Measurements from ENCODE around the gene DEFB132.

The DEFB132 gene

DNA sequence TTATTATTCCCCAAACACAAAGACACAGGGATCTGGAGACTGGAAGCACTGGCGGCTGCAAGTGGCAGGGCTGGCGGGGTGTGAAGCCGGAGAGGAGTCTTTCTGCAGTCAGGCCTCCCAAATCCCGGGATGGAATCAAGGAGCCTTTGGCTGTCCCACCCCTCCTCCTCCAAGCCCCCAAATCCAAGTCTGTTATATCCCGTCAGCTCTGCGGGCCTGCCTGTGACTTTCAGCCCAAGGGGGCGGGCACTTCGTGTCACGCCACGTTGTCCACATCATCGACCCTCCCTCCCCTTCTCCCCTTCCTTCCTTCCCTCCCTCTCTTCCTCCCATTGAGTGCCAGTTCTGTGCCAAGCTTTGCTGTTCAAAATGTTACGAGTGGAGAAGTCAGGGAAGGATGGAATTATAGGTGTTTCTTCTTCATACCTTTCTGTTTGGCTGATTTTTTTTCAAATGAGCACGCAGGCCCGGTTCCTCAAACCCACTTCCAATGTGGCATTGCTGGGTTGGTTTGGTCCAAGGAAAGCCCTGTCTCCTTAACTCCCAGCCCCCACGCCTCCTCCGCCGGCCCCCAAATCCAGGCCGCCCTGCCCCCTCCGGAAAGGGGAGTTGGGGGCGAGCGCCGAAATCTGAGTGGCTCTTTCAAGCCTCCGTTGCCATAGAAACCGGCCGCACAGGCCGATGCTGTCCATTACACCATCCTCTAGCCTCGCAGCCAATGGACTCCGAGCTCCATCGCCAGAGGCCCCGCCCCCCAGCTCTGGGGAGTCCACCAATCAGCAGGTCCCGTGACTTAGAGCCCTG lies 52.5 kb downstream of the DEFB132 start:
- H3K36me3 ChIP-seq (ENCODE audit: control insufficient read depth, insufficient read depth, low read length) = no peaks in the 10 kb centered on the region
- H3K4me1 ChIP-seq (ENCODE audit: control insufficient read depth, low read depth, low read length) = peaks cover 2% of the 10 kb centered on the region
- H3K9ac ChIP-seq (ENCODE audit: low read length) = peak overlapping the region; percentile 66
- H2BK120ac ChIP-seq (ENCODE audit: low read depth, low read length) = no peak overlapping the region
- H3K27me3 ChIP-seq (ENCODE audit: insufficient read depth, low read length, poor library complexity) = no peaks in the 10 kb centered on the region
- H3K18ac ChIP-seq (ENCODE audit: low read length) = peak overlapping the region; percentile 53
- peak overlapping the region; percentile 51 for H3K4me2 ChIP-seq (ENCODE audit: low read length)
- no peak overlapping the region for H4K8ac ChIP-seq (ENCODE audit: low read depth, low read length)
- H2AK5ac ChIP-seq (ENCODE audit: low read length) = no peak overlapping the region
- WGBS (ENCODE audit: extremely low coverage, insufficient coverage, low lambda C conversion rate) = no CpG with 5 or more reads among the region's 31 CpGs
- no peak overlapping the region for H4K5ac ChIP-seq (ENCODE audit: low read length)
- H3K79me2 ChIP-seq (ENCODE audit: control insufficient read depth, insufficient read depth, low read length) = no peaks in the 10 kb centered on the region
- no peaks in the 10 kb centered on the region for H3K79me1 ChIP-seq (ENCODE audit: low read length)
- H2BK5ac ChIP-seq (ENCODE audit: low read length) = peak overlapping the region; percentile 47
- H2BK15ac ChIP-seq (replicated peaks; ENCODE audit: low read depth) = peak overlapping the region; percentile 7
- peak overlapping the region; percentile 72 for H3K27ac ChIP-seq (ENCODE audit: low read depth, low read length)
- peak; percentile 100 for DNase-seq
- no peak overlapping the region for H3K23ac ChIP-seq (ENCODE audit: low read length)
- peak overlapping the region; percentile 81 for H3K56ac ChIP-seq (ENCODE audit: low read length)
- H3K4me3 ChIP-seq (ENCODE audit: low read length) = peak overlapping the region; percentile 9
- no peak overlapping the region for H3K4ac ChIP-seq (ENCODE audit: low read depth, low read length)

DNA sequence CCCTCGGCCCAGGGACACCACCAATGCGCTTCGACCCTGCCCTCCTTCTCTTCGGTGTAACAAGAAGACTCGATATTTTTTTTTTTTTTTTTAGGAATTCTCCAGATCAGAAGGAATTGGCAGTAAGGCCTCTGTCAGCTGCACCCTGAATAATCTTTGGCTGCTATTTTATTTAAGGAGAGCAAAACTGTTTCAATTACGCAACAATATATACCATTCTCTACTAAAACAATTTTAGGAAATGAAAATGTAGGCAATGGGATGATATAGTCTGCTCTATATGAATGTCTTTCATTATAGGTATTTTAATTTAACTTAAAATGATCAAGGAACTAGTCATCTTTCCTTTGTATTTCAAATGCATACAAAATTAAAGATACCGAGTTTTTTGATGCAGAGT lies 53.1 kb downstream of the DEFB132 start:
- H3K79me2 ChIP-seq (ENCODE audit: control insufficient read depth, insufficient read depth, low read length) = no peaks in the 10 kb centered on the region
- H3K4me2 ChIP-seq (ENCODE audit: low read length) = no peak overlapping the region
- no CpG with 5 or more reads among the region's 7 CpGs for WGBS (ENCODE audit: extremely low coverage, insufficient coverage, low lambda C conversion rate)
- no peak overlapping the region for H4K5ac ChIP-seq (ENCODE audit: low read length)
- H3K9ac ChIP-seq (ENCODE audit: low read length) = no peak overlapping the region
- no peak overlapping the region for H3K18ac ChIP-seq (ENCODE audit: low read length)
- no peak overlapping the region for H2BK120ac ChIP-seq (ENCODE audit: low read depth, low read length)
- no peak overlapping the region for H4K8ac ChIP-seq (ENCODE audit: low read depth, low read length)
- H3K36me3 ChIP-seq (ENCODE audit: control insufficient read depth, insufficient read depth, low read length) = no peaks in the 10 kb centered on the region
- no peak for DNase-seq
- H3K4ac ChIP-seq (ENCODE audit: low read depth, low read length) = no peak overlapping the region
- no peak overlapping the region for H3K4me3 ChIP-seq (ENCODE audit: low read length)
- peaks cover 2% of the 10 kb centered on the region for H3K4me1 ChIP-seq (ENCODE audit: control insufficient read depth, low read depth, low read length)
- no peak overlapping the region for H3K23ac ChIP-seq (ENCODE audit: low read length)
- H2AK5ac ChIP-seq (ENCODE audit: low read length) = no peak overlapping the region
- no peak overlapping the region for H3K27ac ChIP-seq (ENCODE audit: low read depth, low read length)
- no peaks in the 10 kb centered on the region for H3K79me1 ChIP-seq (ENCODE audit: low read length)
- no peak overlapping the region for H2BK15ac ChIP-seq (replicated peaks; ENCODE audit: low read depth)
- H3K56ac ChIP-seq (ENCODE audit: low read length) = no peak overlapping the region
- no peaks in the 10 kb centered on the region for H3K27me3 ChIP-seq (ENCODE audit: insufficient read depth, low read length, poor library complexity)
- no peak overlapping the region for H2BK5ac ChIP-seq (ENCODE audit: low read length)
